Activated CD4-positive, CD25-positive, alpha-beta regulatory T cell (primary cell): ENCODE measurements around the gene ABHD2.
A peak's percentile ranks its signal among the peaks of the same experiment; 100 is the strongest.

Source experiments
- DNase-seq, 4 experiments: peaks; one replicate each; lab custom pipeline; 2025; lab: John Stamatoyannopoulos, UW

Gene ABHD2

DNA sequence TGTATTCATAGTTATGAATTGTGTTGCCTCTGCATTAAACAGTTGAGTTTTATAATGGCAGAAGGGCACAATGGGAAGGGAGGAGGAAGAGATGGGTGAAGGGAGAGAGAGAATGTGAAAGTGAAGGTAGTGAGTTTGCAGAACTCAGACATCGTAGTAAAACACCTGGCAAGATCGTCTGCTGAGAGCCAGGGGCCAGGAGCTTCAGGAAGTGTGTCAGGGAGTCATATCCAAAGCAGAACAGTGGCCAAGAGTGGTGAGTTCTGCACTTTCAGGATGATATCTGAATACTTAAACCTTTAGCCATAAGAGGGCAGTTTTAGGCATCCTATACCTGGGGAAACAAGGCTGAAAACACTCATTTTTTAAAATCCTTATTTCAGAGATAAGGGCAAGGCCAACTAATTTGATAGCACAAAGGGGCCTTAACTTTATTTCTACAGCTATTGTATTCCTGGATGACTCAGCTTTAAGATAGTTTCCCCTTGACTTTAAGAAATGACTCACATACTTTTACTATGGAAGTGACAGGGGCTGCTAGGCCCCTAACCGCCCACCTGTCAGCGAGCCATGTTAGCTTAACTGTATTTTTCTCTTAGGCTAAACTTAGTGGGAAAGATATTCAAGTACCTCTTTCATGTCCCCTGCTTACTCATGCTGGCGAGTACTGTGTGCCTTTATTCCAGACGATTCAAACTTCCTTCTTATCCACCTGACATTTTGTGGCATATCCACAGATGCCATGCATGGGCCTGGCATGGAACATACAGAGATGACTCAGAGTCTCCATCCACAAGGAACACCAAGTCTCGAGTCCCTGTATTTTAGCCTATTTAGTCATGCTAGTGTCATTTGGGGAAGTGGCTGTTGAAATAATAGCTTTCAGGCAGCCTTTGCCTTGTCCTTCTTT lies 79.3 kb downstream of the ABHD2 start:
- peak in 1 of 4 experiments; percentile 7 for DNase-seq

DNA sequence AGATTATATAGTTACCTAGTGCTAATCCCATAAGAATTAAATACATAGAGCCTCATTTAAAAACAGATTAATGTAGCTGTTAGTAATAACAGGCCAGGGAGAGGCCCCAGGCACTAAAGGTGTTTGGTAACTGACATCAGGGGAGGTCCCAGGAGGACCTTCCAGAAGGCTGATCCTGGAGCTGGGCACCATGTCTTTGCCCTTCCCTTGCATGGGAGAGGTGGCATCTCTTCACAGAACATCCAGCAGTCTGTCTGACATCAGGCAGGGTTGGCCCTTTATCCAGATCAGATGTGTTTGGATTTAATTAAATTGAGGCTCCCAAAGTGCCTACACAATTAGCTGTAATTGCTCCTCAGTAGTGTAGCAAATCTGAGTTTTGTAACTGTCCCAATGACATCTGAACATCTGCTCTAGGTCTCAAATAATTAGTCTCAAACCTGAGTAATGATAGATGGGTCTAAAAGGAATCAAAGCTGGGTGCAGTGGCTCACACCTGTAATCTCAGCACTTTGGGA lies 80.1 kb downstream of the ABHD2 start:
- no peak for DNase-seq

- DNase-seq, result no peak
Observed at GRCh38 chr15:89170364-89170763, 82.1 kb downstream of the ABHD2 start.

- no peak for DNase-seq
Observed at GRCh38 chr15:89171136-89172072, 83.1 kb downstream of the ABHD2 start.

- DNase-seq, result no peak
Observed at GRCh38 chr15:89172921-89173320, 84.7 kb downstream of the ABHD2 start.

DNA sequence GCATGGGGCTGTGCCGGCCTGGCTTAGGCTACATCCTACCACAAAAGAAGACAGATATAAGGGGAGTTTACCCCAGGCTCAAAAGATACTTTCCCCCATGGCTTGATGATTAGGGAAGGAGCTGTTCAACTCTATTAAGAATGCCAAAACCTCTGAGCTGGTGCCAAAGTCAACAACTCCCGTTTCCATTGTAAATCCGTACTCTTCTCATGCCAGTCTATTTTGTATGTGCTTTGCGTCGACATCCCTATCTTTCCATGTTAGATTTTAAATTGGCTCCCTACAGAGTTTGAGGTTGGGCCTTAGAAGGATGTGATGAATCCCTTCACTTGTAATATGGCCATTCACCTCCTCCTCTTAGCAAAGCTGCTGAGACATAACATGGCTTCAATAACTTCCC lies 86.2 kb downstream of the ABHD2 start:
- DNase-seq, result no peak

DNA sequence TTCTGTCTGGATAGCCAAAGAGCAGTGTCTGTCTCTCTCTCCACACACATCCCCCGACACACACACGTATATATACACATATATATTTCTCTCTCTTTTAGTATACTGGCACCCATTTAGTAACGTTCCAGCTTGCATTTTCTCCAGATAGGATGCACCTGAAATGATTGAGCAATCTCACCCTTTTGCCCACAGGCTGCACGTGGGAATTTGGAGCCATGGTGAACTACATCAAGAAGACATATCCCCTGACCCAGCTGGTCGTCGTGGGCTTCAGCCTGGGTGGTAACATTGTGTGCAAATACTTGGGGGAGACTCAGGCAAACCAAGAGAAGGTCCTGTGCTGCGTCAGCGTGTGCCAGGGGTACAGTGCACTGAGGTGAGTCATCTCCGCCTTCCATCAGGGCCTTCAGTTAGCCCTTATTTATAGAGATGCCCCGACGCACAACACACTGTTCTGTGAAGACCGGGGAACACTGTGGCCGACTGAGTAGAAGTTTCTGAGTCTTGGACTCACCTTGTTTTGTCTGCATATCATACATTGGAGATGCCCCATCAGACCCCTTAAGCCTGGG lies 87.4 kb downstream of the ABHD2 start:
- no peak for DNase-seq

- DNase-seq, result no peak
Observed at GRCh38 chr15:89177116-89177515, 88.9 kb downstream of the ABHD2 start.

- DNase-seq, result peak in 3 of 4 experiments; percentile 14 to 31 (median 15)
Observed at GRCh38 chr15:89177633-89178306, 89.5 kb downstream of the ABHD2 start.

DNA sequence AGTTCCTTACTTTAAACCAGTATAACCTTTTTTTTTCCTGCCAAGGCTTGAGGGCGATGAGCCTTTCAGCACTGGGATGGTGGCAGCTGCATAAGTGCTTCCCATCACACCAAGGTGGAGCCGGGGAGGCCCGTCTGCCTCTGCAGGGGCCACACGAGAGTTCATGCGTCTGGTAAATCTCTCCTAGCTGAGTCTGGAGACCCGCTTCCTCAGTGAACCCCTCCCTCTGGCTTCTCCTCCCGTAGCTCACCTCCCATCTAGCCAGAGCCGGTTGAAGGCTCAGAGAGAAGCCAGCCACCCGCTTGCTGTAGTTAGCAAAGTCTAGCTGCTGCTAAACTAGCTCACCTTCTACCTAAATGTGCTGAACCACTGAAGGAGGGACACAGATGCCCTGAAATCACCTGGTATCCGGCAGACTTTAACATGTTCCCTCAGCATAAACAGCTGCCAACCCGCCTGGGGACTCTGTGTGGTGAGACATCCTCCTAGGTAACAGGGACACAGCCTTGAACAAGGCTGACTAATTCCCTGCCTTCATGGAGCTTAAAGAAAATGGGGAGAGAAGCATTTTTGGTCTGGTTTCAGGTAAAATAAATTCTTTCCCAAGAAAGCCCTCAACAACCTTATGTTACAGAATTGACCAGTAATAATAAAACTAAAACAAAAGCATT lies 90.2 kb downstream of the ABHD2 start:
- no peak for DNase-seq

GRCh38 chr15:89179966-89180875 lies 92.0 kb downstream of the ABHD2 start:
- no peak for DNase-seq

GRCh38 chr15:89184357-89184756 lies 96.1 kb downstream of the ABHD2 start:
- DNase-seq, result no peak

DNA sequence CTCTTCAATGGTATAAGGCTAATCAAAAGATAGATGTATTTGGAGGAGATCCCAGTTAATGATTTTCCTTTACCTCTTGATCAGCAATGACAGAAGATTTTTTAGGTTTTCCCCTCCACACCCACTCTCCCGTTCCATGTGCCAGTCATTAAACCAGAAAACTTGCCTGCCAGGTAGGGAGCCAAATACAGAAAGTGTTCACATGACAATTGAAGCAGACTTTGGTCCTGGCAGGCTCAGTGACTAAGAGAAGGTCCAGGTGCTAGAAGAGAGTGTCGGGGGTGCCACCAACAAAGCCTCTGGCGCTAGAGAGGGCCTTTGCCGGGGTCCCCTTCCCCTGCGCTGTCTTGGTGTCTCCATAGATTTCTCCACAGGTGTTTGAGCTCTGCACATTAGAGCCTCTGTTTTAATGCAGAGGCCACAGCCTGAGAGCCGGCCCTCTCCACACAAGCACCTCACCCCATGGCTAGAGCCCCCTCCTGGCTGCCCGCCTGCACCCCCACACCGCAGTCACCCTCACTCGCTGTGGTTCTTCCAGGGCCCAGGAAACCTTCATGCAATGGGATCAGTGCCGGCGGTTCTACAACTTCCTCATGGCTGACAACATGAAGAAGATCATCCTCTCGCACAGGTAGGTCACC lies 96.8 kb downstream of the ABHD2 start:
- no peak for DNase-seq

DNA sequence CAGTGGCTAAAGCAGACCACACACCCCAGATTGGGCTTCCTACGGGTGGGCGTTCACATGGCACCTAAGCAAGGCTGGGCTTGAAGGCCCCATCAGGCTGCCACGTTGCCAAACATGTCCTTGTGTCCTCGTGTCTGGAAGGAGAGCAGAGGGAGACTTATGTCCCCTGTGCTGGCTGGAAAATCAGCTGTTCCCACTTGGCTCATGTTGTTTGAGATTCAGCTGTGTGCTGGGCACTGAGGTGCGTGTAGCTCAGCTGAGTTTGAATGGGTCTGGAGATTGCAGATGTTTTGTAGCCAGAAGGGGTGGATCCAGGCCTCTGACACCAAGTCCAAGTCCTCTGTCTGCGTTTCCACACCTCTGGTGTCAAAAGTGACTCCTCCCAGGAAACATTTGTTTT lies 98.5 kb downstream of the ABHD2 start:
- no peak for DNase-seq

GRCh38 chr15:89187301-89187985 lies 99.2 kb downstream of the ABHD2 start:
- DNase-seq, result no peak

- no peak for DNase-seq
Observed at GRCh38 chr15:89187986-89188514, 99.8 kb downstream of the ABHD2 start.

- DNase-seq, result no peak
Observed at GRCh38 chr15:89192136-89192535, 103.9 kb downstream of the ABHD2 start.

- no peak for DNase-seq
Observed at GRCh38 chr15:89192766-89193165, 104.5 kb downstream of the ABHD2 start.

DNA sequence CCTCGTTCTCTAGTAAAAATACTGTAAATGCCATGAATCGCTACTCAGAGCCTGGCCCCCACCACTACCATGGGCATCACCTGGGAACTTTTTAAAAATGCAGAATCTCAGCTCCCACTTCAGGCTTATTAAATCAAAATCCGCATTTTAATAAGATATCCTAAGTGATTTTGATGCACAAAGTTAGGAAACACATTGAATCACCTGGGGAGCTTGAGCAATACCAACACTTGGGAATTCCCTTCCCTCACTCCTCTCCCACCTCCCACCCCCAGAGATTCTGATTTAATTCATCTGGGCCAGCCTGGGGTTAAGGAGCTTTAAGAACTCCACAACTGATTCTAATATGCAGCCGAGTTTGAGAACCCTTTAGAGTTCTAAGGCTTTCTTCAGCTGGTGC lies 106.4 kb downstream of the ABHD2 start:
- DNase-seq, result no peak
